ENCODE data around the gene TMEM41B.
"Not testable (repeated sequence)": the region's sequence is repeated elsewhere in the genome, so short reads cannot be mapped to it uniquely, and the experiment has no call there.

DNA sequence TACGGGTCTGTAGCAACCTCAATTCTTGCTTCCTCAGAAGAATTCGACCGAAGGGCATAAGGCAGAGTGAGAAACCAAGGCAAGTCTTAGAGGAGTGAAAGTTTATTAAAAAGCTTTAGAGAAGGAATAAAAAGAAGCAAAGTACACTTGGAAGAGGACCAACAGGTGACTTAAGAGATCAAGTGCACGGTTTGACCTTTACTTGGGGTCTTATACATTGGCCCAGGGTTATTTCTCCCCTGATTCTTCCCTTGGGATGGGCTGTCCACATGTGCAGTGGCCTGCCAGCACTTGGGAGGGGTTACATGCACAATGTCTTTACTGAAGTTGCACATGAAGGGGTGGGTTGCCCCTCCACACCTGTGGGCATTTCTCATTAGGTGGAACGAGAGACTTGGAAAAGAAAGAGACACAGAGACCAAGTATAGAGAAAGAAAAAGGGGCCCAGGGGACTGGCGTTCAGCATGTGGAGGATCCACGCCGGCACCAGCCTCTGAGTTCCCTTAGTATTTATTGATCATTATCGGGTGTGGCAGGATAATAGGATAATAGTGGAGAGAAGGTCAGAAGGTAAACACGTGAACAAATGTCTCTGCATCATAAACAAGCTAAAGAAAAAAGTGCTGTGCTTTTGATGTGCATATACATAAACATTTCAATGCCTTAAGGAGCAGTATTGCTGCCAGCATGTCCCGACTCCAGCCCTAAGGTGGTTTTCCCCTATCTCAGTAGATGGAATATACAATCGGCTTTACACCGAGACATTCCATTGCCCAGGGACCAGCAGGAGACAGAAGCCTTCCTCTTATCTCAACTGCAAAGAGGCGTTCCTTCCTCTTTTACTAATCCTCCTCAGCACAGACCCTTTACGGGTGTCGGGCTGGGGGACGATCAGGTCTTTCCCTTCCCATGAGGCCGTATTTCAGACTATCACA is 4.3 kb upstream of the TMEM41B start:
- TF ChIP-seq, protein P1, sequence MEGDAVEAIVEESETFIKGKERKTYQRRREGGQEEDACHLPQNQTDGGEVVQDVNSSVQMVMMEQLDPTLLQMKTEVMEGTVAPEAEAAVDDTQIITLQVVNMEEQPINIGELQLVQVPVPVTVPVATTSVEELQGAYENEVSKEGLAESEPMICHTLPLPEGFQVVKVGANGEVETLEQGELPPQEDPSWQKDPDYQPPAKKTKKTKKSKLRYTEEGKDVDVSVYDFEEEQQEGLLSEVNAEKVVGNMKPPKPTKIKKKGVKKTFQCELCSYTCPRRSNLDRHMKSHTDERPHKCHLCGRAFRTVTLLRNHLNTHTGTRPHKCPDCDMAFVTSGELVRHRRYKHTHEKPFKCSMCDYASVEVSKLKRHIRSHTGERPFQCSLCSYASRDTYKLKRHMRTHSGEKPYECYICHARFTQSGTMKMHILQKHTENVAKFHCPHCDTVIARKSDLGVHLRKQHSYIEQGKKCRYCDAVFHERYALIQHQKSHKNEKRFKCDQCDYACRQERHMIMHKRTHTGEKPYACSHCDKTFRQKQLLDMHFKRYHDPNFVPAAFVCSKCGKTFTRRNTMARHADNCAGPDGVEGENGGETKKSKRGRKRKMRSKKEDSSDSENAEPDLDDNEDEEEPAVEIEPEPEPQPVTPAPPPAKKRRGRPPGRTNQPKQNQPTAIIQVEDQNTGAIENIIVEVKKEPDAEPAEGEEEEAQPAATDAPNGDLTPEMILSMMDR (IDR thresholded peaks at IDR 0.05; ENCODE audit: borderline replicate concordance, extremely low read depth, low read length, poor library complexity, severe bottlenecking), result not testable (repeated sequence)
- not testable (repeated sequence) for TF ChIP-seq EZH2 (IDR thresholded peaks at IDR 0.05; ENCODE audit: borderline replicate concordance, low read depth, low read length, severe bottlenecking)

Measured in DND-41 (cell line).